GM12873 (cell line): ENCODE data around the gene ZDHHC9.

Experiments
- TF ChIP-seq, protein P1 (sequence below): IDR thresholded peaks from 2 replicates; pipeline ENCODE4 v1.5.1; 2012; ENCODE audit warnings: low read depth, mild to moderate bottlenecking, moderate library complexity, low read length, control low read depth; ENCODE audit not compliant: insufficient read depth; ENCODE audit errors: missing control alignments

The ZDHHC9 gene

DNA sequence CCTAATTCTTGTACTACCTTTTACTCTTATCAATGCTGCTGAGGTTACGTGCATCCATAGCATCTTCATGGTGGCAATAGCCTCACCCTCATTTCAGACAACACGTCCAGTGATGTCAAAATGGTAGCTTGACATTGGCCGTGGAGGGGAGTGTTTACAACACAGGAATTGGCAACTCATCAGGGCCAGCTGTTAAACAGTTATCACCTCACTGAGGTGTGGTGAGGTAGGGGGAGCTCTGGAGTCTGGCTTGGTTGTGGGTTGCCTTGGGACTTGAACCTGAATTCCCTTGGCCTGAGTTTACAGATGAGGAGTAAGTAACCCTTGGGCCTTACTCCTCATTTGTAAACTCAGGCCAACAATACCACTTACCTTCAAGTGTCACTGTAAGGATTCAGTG lies 53.5 kb downstream of the ZDHHC9 start:
- TF ChIP-seq, protein P1, sequence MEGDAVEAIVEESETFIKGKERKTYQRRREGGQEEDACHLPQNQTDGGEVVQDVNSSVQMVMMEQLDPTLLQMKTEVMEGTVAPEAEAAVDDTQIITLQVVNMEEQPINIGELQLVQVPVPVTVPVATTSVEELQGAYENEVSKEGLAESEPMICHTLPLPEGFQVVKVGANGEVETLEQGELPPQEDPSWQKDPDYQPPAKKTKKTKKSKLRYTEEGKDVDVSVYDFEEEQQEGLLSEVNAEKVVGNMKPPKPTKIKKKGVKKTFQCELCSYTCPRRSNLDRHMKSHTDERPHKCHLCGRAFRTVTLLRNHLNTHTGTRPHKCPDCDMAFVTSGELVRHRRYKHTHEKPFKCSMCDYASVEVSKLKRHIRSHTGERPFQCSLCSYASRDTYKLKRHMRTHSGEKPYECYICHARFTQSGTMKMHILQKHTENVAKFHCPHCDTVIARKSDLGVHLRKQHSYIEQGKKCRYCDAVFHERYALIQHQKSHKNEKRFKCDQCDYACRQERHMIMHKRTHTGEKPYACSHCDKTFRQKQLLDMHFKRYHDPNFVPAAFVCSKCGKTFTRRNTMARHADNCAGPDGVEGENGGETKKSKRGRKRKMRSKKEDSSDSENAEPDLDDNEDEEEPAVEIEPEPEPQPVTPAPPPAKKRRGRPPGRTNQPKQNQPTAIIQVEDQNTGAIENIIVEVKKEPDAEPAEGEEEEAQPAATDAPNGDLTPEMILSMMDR, result no peak

DNA sequence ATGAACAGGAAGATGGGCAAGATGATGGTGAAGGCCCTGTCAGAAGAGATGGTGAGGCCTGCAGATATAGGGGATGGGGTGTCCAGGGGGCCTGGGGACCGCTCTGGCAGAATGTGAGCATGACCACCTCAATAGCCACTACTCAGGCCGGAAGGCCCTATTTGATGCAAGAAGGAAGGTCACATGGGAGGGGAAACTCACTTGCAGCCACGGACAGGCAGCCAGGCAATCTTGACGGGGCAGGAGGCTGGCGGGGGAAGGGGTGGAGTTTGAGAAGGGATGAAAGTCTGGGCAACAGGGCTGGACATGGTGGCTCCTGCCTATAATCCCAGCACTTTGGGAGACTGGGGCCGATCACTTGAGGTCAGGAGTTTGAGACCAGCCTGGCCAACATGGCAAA lies 55.2 kb downstream of the ZDHHC9 start:
- TF ChIP-seq, protein P1, result no peak

DNA sequence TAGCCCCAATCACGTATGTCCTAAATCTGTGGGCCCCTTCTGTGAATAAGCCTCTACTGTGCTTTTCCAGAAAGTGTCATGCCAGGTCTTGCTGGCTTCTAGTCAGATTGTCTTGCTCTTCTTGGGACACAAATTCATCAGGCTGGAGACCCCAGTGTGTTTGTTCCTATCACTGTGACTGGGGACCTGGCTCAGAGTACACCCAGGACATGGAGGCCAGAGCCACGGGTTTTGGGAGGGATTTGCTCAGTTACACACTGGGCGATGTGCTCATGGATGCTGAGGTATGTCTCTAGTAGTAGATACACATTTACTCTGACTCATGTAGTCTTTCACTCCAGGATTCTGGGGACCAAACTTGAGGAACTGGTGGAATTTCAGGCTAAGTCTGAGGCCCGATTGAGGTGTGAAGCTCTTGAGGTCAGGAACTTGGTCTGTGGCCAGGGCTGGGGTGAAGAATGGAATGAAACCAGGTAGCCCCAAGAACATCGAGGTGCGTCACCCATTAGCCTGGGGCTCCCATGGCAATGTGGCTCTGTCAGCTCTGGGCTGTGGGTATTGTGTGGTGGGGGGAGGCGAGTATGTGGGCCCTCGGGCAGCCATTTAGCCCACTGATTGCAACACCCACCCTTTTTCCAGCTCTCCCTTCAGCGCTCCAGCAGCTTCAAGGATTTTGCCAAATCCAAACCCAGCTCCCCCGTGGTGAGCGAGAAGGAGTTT lies 56.2 kb downstream of the ZDHHC9 start:
- TF ChIP-seq, protein P1, result no peak

DNA sequence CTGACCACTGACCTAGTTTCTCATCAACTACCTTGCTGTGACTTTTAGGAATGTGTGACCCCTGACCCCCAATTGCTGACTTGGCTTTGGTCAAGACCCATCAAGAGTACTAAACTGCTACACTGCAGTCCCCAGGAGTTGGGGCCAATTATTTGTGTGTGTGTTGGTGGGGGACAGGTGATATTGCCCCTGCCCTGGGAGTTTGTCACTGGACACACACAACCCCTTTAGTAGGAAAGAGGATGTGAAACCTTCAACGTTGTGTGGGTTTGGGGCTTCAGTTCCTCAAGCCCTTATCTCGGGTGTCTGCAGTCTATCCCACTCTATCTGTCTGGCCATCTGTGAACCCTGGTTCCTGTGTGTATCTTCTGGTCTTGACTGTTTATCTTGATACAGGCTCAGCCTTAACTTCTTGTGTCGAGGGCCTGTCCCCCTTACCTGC lies 57.5 kb downstream of the ZDHHC9 start:
- TF ChIP-seq, protein P1, result no peak

DNA sequence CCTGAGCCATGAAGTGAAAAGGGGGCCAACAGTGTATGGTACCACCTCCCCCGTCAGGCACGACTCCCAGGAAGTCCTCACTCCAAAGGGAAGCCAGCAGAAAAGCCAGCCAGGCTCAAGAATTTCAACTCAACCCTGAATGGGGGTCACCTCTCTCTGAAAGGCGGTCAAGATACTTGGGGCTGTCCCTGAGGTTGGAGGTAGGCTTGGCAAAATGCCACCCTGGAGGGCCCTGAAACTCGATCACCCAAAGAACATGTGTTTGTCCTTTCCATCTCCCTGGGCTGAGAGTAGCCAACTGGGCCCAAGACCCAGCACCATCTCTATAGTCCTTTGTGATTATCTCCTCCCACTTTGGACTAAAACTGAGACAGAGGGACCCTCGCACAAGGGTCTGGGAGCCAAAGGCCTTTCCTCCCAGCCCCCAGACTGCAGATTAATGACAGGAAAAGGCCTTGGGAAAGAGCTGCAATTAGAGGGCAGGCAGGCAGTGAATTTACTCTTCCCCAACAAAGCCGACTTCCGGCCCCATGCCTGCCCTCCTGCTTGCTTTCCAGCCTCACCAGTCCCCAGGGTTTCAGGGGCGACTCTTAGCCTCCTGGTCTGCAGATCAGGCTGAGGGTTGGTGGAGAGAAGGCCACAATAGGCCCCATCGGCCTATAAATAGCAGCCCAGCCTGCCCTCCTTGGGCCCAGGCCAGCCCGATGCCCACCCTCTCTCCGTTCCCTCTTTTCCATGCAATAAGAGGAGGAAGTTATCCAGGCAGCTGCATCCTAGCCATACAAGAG lies 58.3 kb downstream of the ZDHHC9 start:
- TF ChIP-seq, protein P1, result no peak

DNA sequence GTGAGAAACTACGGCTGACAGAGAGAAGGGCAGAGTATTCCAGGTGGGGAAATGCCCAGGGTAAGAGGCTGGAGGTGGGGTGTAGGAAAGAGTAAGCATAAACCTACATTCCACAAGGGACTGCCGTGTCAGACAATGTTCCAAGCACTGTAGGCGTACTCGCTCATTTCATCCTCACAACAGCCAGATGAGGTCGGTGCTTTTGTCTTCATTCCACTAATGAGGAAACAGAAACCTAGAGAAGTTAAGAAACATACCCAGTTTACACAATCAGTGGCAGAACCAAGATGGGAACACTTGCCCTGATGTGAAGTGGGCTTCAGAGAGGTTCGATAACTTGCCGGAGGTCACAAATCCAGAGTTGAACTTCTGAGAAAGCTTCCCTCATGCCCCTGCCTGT lies 59.3 kb downstream of the ZDHHC9 start:
- TF ChIP-seq, protein P1, result no peak

DNA sequence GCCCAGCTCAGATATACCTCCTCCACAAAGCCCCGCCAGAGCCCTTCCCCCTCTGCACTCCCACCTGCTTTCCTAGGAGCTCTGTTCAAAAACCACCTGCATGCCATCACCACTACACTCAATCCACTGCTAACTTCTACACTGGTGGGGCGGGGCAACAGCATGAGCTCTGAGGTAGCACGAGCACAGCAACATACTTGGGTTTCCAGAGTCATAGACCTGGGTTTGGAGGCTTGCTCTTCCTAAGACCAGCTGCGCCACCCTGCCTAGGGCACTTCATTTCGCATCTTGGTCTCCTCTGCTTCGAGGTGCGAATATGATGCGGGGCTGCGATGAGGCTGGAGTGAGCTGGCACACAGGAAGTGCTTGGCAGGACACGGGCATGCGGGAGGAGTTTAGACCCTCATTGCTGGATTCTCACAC lies 60.4 kb downstream of the ZDHHC9 start:
- TF ChIP-seq, protein P1, result no peak
